NCI-H2081 treated with DMSO at 0.1 percent for 48 hours (cell line): Measurements from ENCODE around the gene MCTP1.
A peak's percentile ranks its signal among the peaks of the same experiment; 100 is the strongest.
"Not testable (repeated sequence)": the region's sequence is repeated elsewhere in the genome, so short reads cannot be mapped to it uniquely, and the experiment has no call there.

Experiments
- DNase-seq: peaks from one replicate; lab custom pipeline; 2025; lab: John Stamatoyannopoulos, UW

Gene MCTP1

GRCh38 chr5:95029569-95030366 is 255.1 kb downstream of the MCTP1 start:
- no peak for DNase-seq

- DNase-seq, result no peak
Measured at GRCh38 chr5:95027775-95028174, 257.1 kb downstream of the MCTP1 start.

- no peak for DNase-seq
Measured at GRCh38 chr5:95027151-95027721, 257.7 kb downstream of the MCTP1 start.

GRCh38 chr5:95026718-95027117 is 258.2 kb downstream of the MCTP1 start:
- DNase-seq, result no peak

GRCh38 chr5:95022967-95023695 is 261.8 kb downstream of the MCTP1 start:
- no peak for DNase-seq

- no peak for DNase-seq
Measured at GRCh38 chr5:95020345-95020744, 264.5 kb downstream of the MCTP1 start.

- DNase-seq, result no peak
Measured at GRCh38 chr5:95018946-95019345, 265.9 kb downstream of the MCTP1 start.

GRCh38 chr5:95018511-95018910 is 266.4 kb downstream of the MCTP1 start:
- DNase-seq, result no peak

GRCh38 chr5:95009812-95010211 is 275.1 kb downstream of the MCTP1 start:
- no peak for DNase-seq

GRCh38 chr5:95007921-95008597 is 276.8 kb downstream of the MCTP1 start:
- no peak for DNase-seq

GRCh38 chr5:95005811-95006210 is 279.1 kb downstream of the MCTP1 start:
- no peak for DNase-seq

GRCh38 chr5:94998670-94999069 is 286.2 kb downstream of the MCTP1 start:
- no peak for DNase-seq

GRCh38 chr5:94994537-94994936 is 290.4 kb downstream of the MCTP1 start:
- DNase-seq, result not testable (repeated sequence)

GRCh38 chr5:94993491-94993890 is 291.4 kb downstream of the MCTP1 start:
- DNase-seq, result no peak

GRCh38 chr5:94992325-94992724 is 292.6 kb downstream of the MCTP1 start:
- DNase-seq, result no peak

GRCh38 chr5:94983861-94984535 is 300.9 kb downstream of the MCTP1 start:
- DNase-seq, result no peak

GRCh38 chr5:94977437-94977836 is 307.5 kb downstream of the MCTP1 start:
- DNase-seq, result no peak

GRCh38 chr5:94976853-94977252 is 308.0 kb downstream of the MCTP1 start:
- no peak for DNase-seq

- DNase-seq, result no peak
Measured at GRCh38 chr5:94972268-94972667, 312.6 kb downstream of the MCTP1 start.

- no peak for DNase-seq
Measured at GRCh38 chr5:94969174-94969573, 315.7 kb downstream of the MCTP1 start.

GRCh38 chr5:94968507-94969095 is 316.3 kb downstream of the MCTP1 start:
- peak; percentile 13 for DNase-seq

- DNase-seq, result no peak
Measured at GRCh38 chr5:94967525-94967924, 317.4 kb downstream of the MCTP1 start.
